ENCODE data around the gene PCARE. TPM values are rescaled to one million over a fixed set of nuclear protein-coding genes. Genes with fewer than 3 reads are reported as not detected.

PCARE gene
- total and polyA plus RNA-seq, 2 of the 8 experiments (the other 6 are each of a cell fraction or from before 2014, with no cell fraction given), result not detected

DNA sequence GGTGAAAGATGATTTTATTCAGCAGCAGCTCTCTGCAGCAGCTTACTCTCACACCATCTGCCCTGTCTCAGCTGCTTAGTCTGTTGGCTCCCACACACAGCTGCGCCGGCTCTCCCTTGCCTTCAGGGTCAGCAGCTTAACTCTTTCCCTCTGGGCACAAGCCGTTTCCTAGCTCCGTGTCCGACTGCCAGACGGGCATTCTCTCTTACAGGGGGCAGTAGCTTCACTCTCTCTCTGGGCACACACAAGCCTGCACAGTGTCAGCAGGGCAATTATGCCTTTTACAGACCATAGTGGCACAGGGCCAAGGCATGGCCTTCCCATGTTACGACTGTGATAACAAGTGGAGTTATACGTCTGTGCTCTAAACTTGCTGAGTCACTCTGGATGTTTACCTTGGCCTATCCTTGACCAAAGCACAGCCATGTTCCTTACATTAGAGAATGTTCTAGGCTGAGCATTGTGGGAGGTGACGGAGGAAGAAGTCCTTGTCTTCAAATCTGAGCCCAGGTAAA is 31.7 kb downstream of the PCARE start:
- 87% methylated on average over 9 of the region's 9 CpGs; no CpG with 5 or more reads in 1 of the 2 experiments for WGBS, 2 experiments (ENCODE audit: extremely low coverage in 1 of 2, insufficient coverage in 1 of 2, insufficient read length in 1 of 2, insufficient replicate concordance in 2 of 2, low coverage in 1 of 2, low lambda C conversion rate in 2 of 2, missing lambda C conversion rate in 1 of 2)
- H3K18ac ChIP-seq (ENCODE audit: extremely low read depth, low read length), result no peak overlapping the region; the same call in 1 of the 2 replicates
- H4K20me1 ChIP-seq (replicated peaks in 1 of 2; ENCODE audit: control insufficient read depth in 1 of 2, insufficient read depth in 2 of 2, low read length in 2 of 2), result no peaks in the 10 kb centered on the region
- no peak overlapping the region for H2AFZ ChIP-seq (ENCODE audit: low read length)
- no peaks in the 10 kb centered on the region for H3K79me2 ChIP-seq (ENCODE audit: control insufficient read depth in 1 of 2, insufficient read depth in 2 of 2, low read length in 2 of 2)
- no peaks in the 10 kb centered on the region; a peak in 1 of 7 replicates for H3K27me3 ChIP-seq (replicated peaks in 1 of 4; ENCODE audit: control insufficient read depth in 3 of 4, extremely low read depth in 1 of 4, insufficient read depth in 3 of 4, low read length in 3 of 4)
- ChIA-PET CTCF (ENCODE audit: partially characterized antibody) (interaction anchor here (0.7 to 1.8 kb wide), 6 partner anchors 9 to 201 kb away, joined by 3 to 4 read pairs (median 4); no protein-coding TSS in a partner anchor), POLR2A (ENCODE audit: partially characterized antibody) (interaction anchor here (0.6 kb wide), 1 partner anchor 39 kb away, joined by 3 read pairs; no protein-coding TSS in a partner anchor)
- H4K91ac ChIP-seq (replicated peaks; ENCODE audit: insufficient read length, low read length), result no peak overlapping the region
- H3K56ac ChIP-seq (replicated peaks; ENCODE audit: insufficient read length, low read depth, low read length), result no peak overlapping the region
- H2BK20ac ChIP-seq (ENCODE audit: low read length), result no peak overlapping the region
- no peak for FAIRE-seq
- no peak overlapping the region for H2BK120ac ChIP-seq (replicated peaks; ENCODE audit: low read depth, low read length)
- H3K4ac ChIP-seq (replicated peaks; ENCODE audit: insufficient read length, low read depth, low read length), result no peak overlapping the region
- 0 out of 2 replicates have a peak overlapping the region, but pooled peaks have one; percentile 2 for H2BK12ac ChIP-seq (ENCODE audit: low read depth, low read length)
- H3K23me2 ChIP-seq (ENCODE audit: low read depth, low read length), result peaks cover 3% of the 10 kb centered on the region; the same call in 1 of the 2 replicates
- no peak overlapping the region for H4K8ac ChIP-seq (ENCODE audit: extremely low read depth, insufficient read depth, low read length)
- H3K4me3 ChIP-seq (ENCODE audit: extremely low read depth in 1 of 4, insufficient read depth in 2 of 4, low read depth in 3 of 4, low read length in 4 of 4), result no peak overlapping the region
- no peaks in the 10 kb centered on the region for H3K79me1 ChIP-seq (ENCODE audit: low read depth, low read length)
- H3K4me1 ChIP-seq (replicated peaks in 1 of 4; ENCODE audit: control insufficient read depth in 3 of 4, insufficient read depth in 4 of 4, low read length in 3 of 4), result no peaks in the 10 kb centered on the region; a peak in 1 of 7 replicates
- no peak overlapping the region for H3K27ac ChIP-seq (ENCODE audit: low read depth, low read length)
- H3K4me2 ChIP-seq (ENCODE audit: insufficient read depth in 1 of 2, low read depth in 2 of 2, low read length in 2 of 2), result no peak overlapping the region
- H3K14ac ChIP-seq (ENCODE audit: insufficient read length), result no peak overlapping the region
- no peaks in the 10 kb centered on the region for H3K36me3 ChIP-seq (ENCODE audit: control insufficient read depth in 2 of 4, insufficient read depth in 4 of 4, low read length in 3 of 4)
- DNase-seq (ENCODE audit: low read depth in 1 of 2, low spot score in 2 of 2), result no peak
- no peak overlapping the region for H2BK15ac ChIP-seq (ENCODE audit: low read length)
- TF ChIP-seq EGR1 (IDR thresholded peaks at IDR 0.05; ENCODE audit: borderline replicate concordance, low read depth, low read length) (no peak), RNF2 (IDR thresholded peaks at IDR 0.05; ENCODE audit: borderline replicate concordance, low read depth, low read length, missing control alignments, poor library complexity, severe bottlenecking) (no peak), BACH1 (IDR thresholded peaks at IDR 0.05; ENCODE audit: low read length) (peak; percentile 18; the same call in 1 of the 2 replicates), RBBP5 (IDR thresholded peaks at IDR 0.05; ENCODE audit: borderline replicate concordance, low read depth, low read length) (no peak), KDM1A (IDR thresholded peaks at IDR 0.05; ENCODE audit: borderline replicate concordance, low read length) (no peak), MAFK (IDR thresholded peaks at IDR 0.05; ENCODE audit: low read depth, low read length) (peak; percentile 17; the same call in 1 of the 2 replicates)
- H3K9ac ChIP-seq (replicated peaks in 1 of 4; ENCODE audit: extremely low read depth in 1 of 4, low read depth in 3 of 4, low read length in 3 of 4), result no peak overlapping the region
- H3K23ac ChIP-seq (ENCODE audit: insufficient read length), result no peak overlapping the region
- H2AK5ac ChIP-seq (ENCODE audit: low read depth, low read length), result no peak overlapping the region
- H2BK5ac ChIP-seq (ENCODE audit: low read depth, low read length), result no peak overlapping the region
- no peaks in the 10 kb centered on the region for H3K9me3 ChIP-seq (ENCODE audit: insufficient read depth in 2 of 2, low read depth in 1 of 2, low read length in 1 of 2)
- no peak overlapping the region for H4K5ac ChIP-seq (ENCODE audit: insufficient read length, low read depth, low read length)

Data from H1 (cell line).